ENCODE measurements around the gene APP.

The APP gene

GRCh38 chr21:26185021-26185420 lies 14.5 kb upstream of the APP start:
- Histone ChIP-seq H3K4me1 (ENCODE audit: control insufficient read depth, insufficient read depth, low read length) (no peaks in the 10 kb centered on the region), H3K27me3 (ENCODE audit: control insufficient read depth in 1 of 2, insufficient read depth in 2 of 2, low read length in 2 of 2) (no peaks in the 10 kb centered on the region), H3K27ac (ENCODE audit: low read length) (no peak overlapping the region), H3K4me3 (ENCODE audit: low read length in 2 of 2) (no peak overlapping the region), H3K36me3 (ENCODE audit: control insufficient read depth in 2 of 2, insufficient read depth in 2 of 2, low read length in 2 of 2) (no peaks in the 10 kb centered on the region), H3K9me3 (ENCODE audit: control insufficient read depth in 2 of 2, low read length in 2 of 2) (peaks cover 0 to 3% of the 10 kb centered on the region in 2 donors), H3K9ac (ENCODE audit: low read length in 2 of 2) (no peak overlapping the region)

- Histone ChIP-seq H3K9me3 (ENCODE audit: control insufficient read depth in 2 of 2, low read length in 2 of 2) (peaks cover 0 to 2% of the 10 kb centered on the region in 2 donors), H3K27me3 (ENCODE audit: control insufficient read depth in 1 of 2, insufficient read depth in 2 of 2, low read length in 2 of 2) (no peaks in the 10 kb centered on the region), H3K27ac (ENCODE audit: low read length) (no peak overlapping the region), H3K9ac (ENCODE audit: low read length in 2 of 2) (no peak overlapping the region), H3K4me1 (ENCODE audit: control insufficient read depth, insufficient read depth, low read length) (no peaks in the 10 kb centered on the region), H3K36me3 (ENCODE audit: control insufficient read depth in 2 of 2, insufficient read depth in 2 of 2, low read length in 2 of 2) (no peaks in the 10 kb centered on the region), H3K4me3 (ENCODE audit: low read length in 2 of 2) (no peak overlapping the region)
Measured at GRCh38 chr21:26179501-26179900, 8.9 kb upstream of the APP start.

GRCh38 chr21:26177746-26178426 lies 7.3 kb upstream of the APP start:
- no peaks in the 10 kb centered on the region for H3K9me3 ChIP-seq (ENCODE audit: control insufficient read depth in 2 of 2, low read length in 2 of 2)
- H3K36me3 ChIP-seq (ENCODE audit: control insufficient read depth in 2 of 2, insufficient read depth in 2 of 2, low read length in 2 of 2): no peaks in the 10 kb centered on the region
- H3K27ac ChIP-seq (ENCODE audit: low read length): no peak overlapping the region
- no peaks in the 10 kb centered on the region for H3K4me1 ChIP-seq (ENCODE audit: control insufficient read depth, insufficient read depth, low read length)
- no peak overlapping the region for H3K4me3 ChIP-seq (ENCODE audit: low read length in 2 of 2)
- H3K27me3 ChIP-seq (ENCODE audit: control insufficient read depth in 1 of 2, insufficient read depth in 2 of 2, low read length in 2 of 2): no peaks in the 10 kb centered on the region
- no peak overlapping the region for H3K9ac ChIP-seq (ENCODE audit: low read length in 2 of 2)

GRCh38 chr21:26177187-26177586 lies 6.6 kb upstream of the APP start:
- Histone ChIP-seq H3K27ac (ENCODE audit: low read length) (no peak overlapping the region), H3K4me1 (ENCODE audit: control insufficient read depth, insufficient read depth, low read length) (no peaks in the 10 kb centered on the region), H3K9me3 (ENCODE audit: control insufficient read depth in 2 of 2, low read length in 2 of 2) (no peaks in the 10 kb centered on the region), H3K4me3 (ENCODE audit: low read length in 2 of 2) (no peak overlapping the region), H3K36me3 (ENCODE audit: control insufficient read depth in 2 of 2, insufficient read depth in 2 of 2, low read length in 2 of 2) (no peaks in the 10 kb centered on the region), H3K27me3 (ENCODE audit: control insufficient read depth in 1 of 2, insufficient read depth in 2 of 2, low read length in 2 of 2) (no peaks in the 10 kb centered on the region), H3K9ac (ENCODE audit: low read length in 2 of 2) (no peak overlapping the region)

GRCh38 chr21:26171258-26172100 lies 909 bp upstream of the APP start:
- Histone ChIP-seq H3K27me3 (ENCODE audit: control insufficient read depth in 1 of 2, insufficient read depth in 2 of 2, low read length in 2 of 2) (no peaks in the 10 kb centered on the region), H3K27ac (ENCODE audit: low read length) (no peak overlapping the region), H3K4me1 (ENCODE audit: control insufficient read depth, insufficient read depth, low read length) (peaks cover 21% of the 10 kb centered on the region), H3K9ac (ENCODE audit: low read length in 2 of 2) (peak overlapping the region; percentile 61 to 73), H3K9me3 (ENCODE audit: control insufficient read depth in 2 of 2, low read length in 2 of 2) (no peaks in the 10 kb centered on the region), H3K4me3 (ENCODE audit: low read length in 2 of 2) (peak overlapping the region; percentile 94 to 96), H3K36me3 (ENCODE audit: control insufficient read depth in 2 of 2, insufficient read depth in 2 of 2, low read length in 2 of 2) (no peaks in the 10 kb centered on the region)

- H3K9me3 ChIP-seq (ENCODE audit: control insufficient read depth in 2 of 2, low read length in 2 of 2): no peaks in the 10 kb centered on the region
- H3K4me1 ChIP-seq (ENCODE audit: control insufficient read depth, insufficient read depth, low read length): peaks cover 22% of the 10 kb centered on the region
- H3K27ac ChIP-seq (ENCODE audit: low read length): peak overlapping the region; percentile 76
- H3K9ac ChIP-seq (ENCODE audit: low read length in 2 of 2): peak overlapping the region; percentile 61 to 79
- no peaks in the 10 kb centered on the region for H3K27me3 ChIP-seq (ENCODE audit: control insufficient read depth in 1 of 2, insufficient read depth in 2 of 2, low read length in 2 of 2)
- peak overlapping the region; percentile 94 to 96 for H3K4me3 ChIP-seq (ENCODE audit: low read length in 2 of 2)
- H3K36me3 ChIP-seq (ENCODE audit: control insufficient read depth in 2 of 2, insufficient read depth in 2 of 2, low read length in 2 of 2): no peaks in the 10 kb centered on the region
Measured at GRCh38 chr21:26169611-26170470, 729 bp downstream of the APP start.

GRCh38 chr21:26169061-26169610 lies 1.4 kb downstream of the APP start:
- peak overlapping the region; percentile 94 to 96 for H3K4me3 ChIP-seq (ENCODE audit: low read length in 2 of 2)
- peak overlapping the region; percentile 76 for H3K27ac ChIP-seq (ENCODE audit: low read length)
- H3K27me3 ChIP-seq (ENCODE audit: control insufficient read depth in 1 of 2, insufficient read depth in 2 of 2, low read length in 2 of 2): no peaks in the 10 kb centered on the region
- H3K4me1 ChIP-seq (ENCODE audit: control insufficient read depth, insufficient read depth, low read length): peaks cover 22% of the 10 kb centered on the region
- H3K36me3 ChIP-seq (ENCODE audit: control insufficient read depth in 2 of 2, insufficient read depth in 2 of 2, low read length in 2 of 2): no peaks in the 10 kb centered on the region
- peak overlapping the region; percentile 61 to 79 for H3K9ac ChIP-seq (ENCODE audit: low read length in 2 of 2)
- H3K9me3 ChIP-seq (ENCODE audit: control insufficient read depth in 2 of 2, low read length in 2 of 2): no peaks in the 10 kb centered on the region

- Histone ChIP-seq H3K9ac (ENCODE audit: low read length in 2 of 2) (no peak overlapping the region), H3K27ac (ENCODE audit: low read length) (no peak overlapping the region), H3K9me3 (ENCODE audit: control insufficient read depth in 2 of 2, low read length in 2 of 2) (no peaks in the 10 kb centered on the region), H3K36me3 (ENCODE audit: control insufficient read depth in 2 of 2, insufficient read depth in 2 of 2, low read length in 2 of 2) (no peaks in the 10 kb centered on the region), H3K4me3 (ENCODE audit: low read length in 2 of 2) (peak overlapping the region; percentile 94 to 96), H3K4me1 (ENCODE audit: control insufficient read depth, insufficient read depth, low read length) (peaks cover 22% of the 10 kb centered on the region), H3K27me3 (ENCODE audit: control insufficient read depth in 1 of 2, insufficient read depth in 2 of 2, low read length in 2 of 2) (no peaks in the 10 kb centered on the region)
Measured at GRCh38 chr21:26168371-26168770, 2.2 kb downstream of the APP start.

GRCh38 chr21:26167593-26167992 lies 3.0 kb downstream of the APP start:
- H3K9me3 ChIP-seq (ENCODE audit: control insufficient read depth in 2 of 2, low read length in 2 of 2): no peaks in the 10 kb centered on the region
- H3K27me3 ChIP-seq (ENCODE audit: control insufficient read depth in 1 of 2, insufficient read depth in 2 of 2, low read length in 2 of 2): no peaks in the 10 kb centered on the region
- peaks cover 22% of the 10 kb centered on the region for H3K4me1 ChIP-seq (ENCODE audit: control insufficient read depth, insufficient read depth, low read length)
- H3K36me3 ChIP-seq (ENCODE audit: control insufficient read depth in 2 of 2, insufficient read depth in 2 of 2, low read length in 2 of 2): no peaks in the 10 kb centered on the region
- peak overlapping the region in 1 of 2 donors; percentile 47 for H3K9ac ChIP-seq (ENCODE audit: low read length in 2 of 2)
- peak overlapping the region; percentile 24 to 26 for H3K4me3 ChIP-seq (ENCODE audit: low read length in 2 of 2)
- no peak overlapping the region for H3K27ac ChIP-seq (ENCODE audit: low read length)

- Histone ChIP-seq H3K36me3 (ENCODE audit: control insufficient read depth in 2 of 2, insufficient read depth in 2 of 2, low read length in 2 of 2) (no peaks in the 10 kb centered on the region), H3K4me3 (ENCODE audit: low read length in 2 of 2) (no peak overlapping the region), H3K9me3 (ENCODE audit: control insufficient read depth in 2 of 2, low read length in 2 of 2) (no peaks in the 10 kb centered on the region), H3K27me3 (ENCODE audit: control insufficient read depth in 1 of 2, insufficient read depth in 2 of 2, low read length in 2 of 2) (no peaks in the 10 kb centered on the region), H3K9ac (ENCODE audit: low read length in 2 of 2) (no peak overlapping the region), H3K4me1 (ENCODE audit: control insufficient read depth, insufficient read depth, low read length) (peaks cover 16% of the 10 kb centered on the region), H3K27ac (ENCODE audit: low read length) (no peak overlapping the region)
Measured at GRCh38 chr21:26165331-26165730, 5.2 kb downstream of the APP start.
